ENCODE results near the gene TNRC6B.

TNRC6B gene

GRCh38 chr22:40361100-40361499, 183.4 kb downstream of the TNRC6B start:
- DNase-seq: no peak
- H3K36me3 ChIP-seq: peaks cover 90% of the 10 kb centered on the region
- no peak for TF ChIP-seq CTCF (IDR thresholded peaks at IDR 0.05; ENCODE audit: low read depth, low read length)

GRCh38 chr22:40363059-40363458, 185.3 kb downstream of the TNRC6B start:
- Histone ChIP-seq H3K27me3 (no peaks in the 10 kb centered on the region), H3K4me1 (no peaks in the 10 kb centered on the region), H3K36me3 (peaks cover 88% of the 10 kb centered on the region), H3K9me3 (no peaks in the 10 kb centered on the region), H3K4me3 (ENCODE audit: low read depth, low read length) (no peak overlapping the region)
- DNase-seq: no peak
- no peak for TF ChIP-seq CTCF (IDR thresholded peaks at IDR 0.05; ENCODE audit: low read depth, low read length)

More at GRCh38 chr22:40361100-40361499, 183.4 kb downstream of the TNRC6B start:
- Histone ChIP-seq H3K4me3 (ENCODE audit: low read depth, low read length) (no peak overlapping the region), H3K27me3 (no peaks in the 10 kb centered on the region), H3K9me3 (no peaks in the 10 kb centered on the region), H3K4me1 (no peaks in the 10 kb centered on the region)

GRCh38 chr22:40364431-40364830, 186.7 kb downstream of the TNRC6B start:
- Histone ChIP-seq H3K4me3 (ENCODE audit: low read depth, low read length) (no peak overlapping the region), H3K36me3 (peaks cover 77% of the 10 kb centered on the region), H3K9me3 (no peaks in the 10 kb centered on the region), H3K27me3 (no peaks in the 10 kb centered on the region), H3K4me1 (no peaks in the 10 kb centered on the region)
- TF ChIP-seq CTCF (IDR thresholded peaks at IDR 0.05; ENCODE audit: low read depth, low read length): no peak
- DNase-seq: no peak

GRCh38 chr22:40366068-40366467, 188.3 kb downstream of the TNRC6B start:
- no peaks in the 10 kb centered on the region for H3K4me1 ChIP-seq
- no peaks in the 10 kb centered on the region for H3K9me3 ChIP-seq
- H3K36me3 ChIP-seq: peaks cover 61% of the 10 kb centered on the region
- H3K27me3 ChIP-seq: no peaks in the 10 kb centered on the region
- DNase-seq: no peak
- no peak for TF ChIP-seq CTCF (IDR thresholded peaks at IDR 0.05; ENCODE audit: low read depth, low read length)
- H3K4me3 ChIP-seq (ENCODE audit: low read depth, low read length): no peak overlapping the region

GRCh38 chr22:40367342-40367741, 189.6 kb downstream of the TNRC6B start:
- Histone ChIP-seq H3K27me3 (no peaks in the 10 kb centered on the region), H3K36me3 (peaks cover 48% of the 10 kb centered on the region), H3K9me3 (no peaks in the 10 kb centered on the region), H3K4me3 (ENCODE audit: low read depth, low read length) (no peak overlapping the region), H3K4me1 (peaks cover 3% of the 10 kb centered on the region)
- no peak for DNase-seq
- no peak for TF ChIP-seq CTCF (IDR thresholded peaks at IDR 0.05; ENCODE audit: low read depth, low read length)

GRCh38 chr22:40368016-40368415, 190.3 kb downstream of the TNRC6B start:
- Histone ChIP-seq H3K36me3 (peaks cover 41% of the 10 kb centered on the region), H3K4me1 (peaks cover 7% of the 10 kb centered on the region), H3K27me3 (no peaks in the 10 kb centered on the region), H3K9me3 (no peaks in the 10 kb centered on the region), H3K4me3 (ENCODE audit: low read depth, low read length) (no peak overlapping the region)
- peak; percentile 17 for DNase-seq
- TF ChIP-seq CTCF (IDR thresholded peaks at IDR 0.05; ENCODE audit: low read depth, low read length): no peak

All from BE2C (cell line).